K562 (cell line): ENCODE measurements around the gene FIBP. TPM values are rescaled to one million over a fixed set of nuclear protein-coding genes. Genes with fewer than 3 reads are reported as not detected.
A peak's percentile ranks its signal among the peaks of the same experiment; 100 is the strongest.

Source experiments
- CLOCK ChIP-seq: fragments of 250-450 bp; sonication (Bioruptor Pico); IDR thresholded peaks from 2 replicates; pipeline ENCODE4 v1.4.0; 2020; ENCODE audit warnings: mild to moderate bottlenecking, moderate library complexity, borderline replicate concordance
- CTBP1 ChIP-seq: fragments of 450-650 bp; IDR thresholded peaks from 2 replicates; pipeline ENCODE4 v1.6.1; 2016; ENCODE audit warnings: borderline replicate concordance
- EGR1 ChIP-seq: fragments of 450-650 bp; conservative IDR thresholded peaks from 2 replicates; pipeline ENCODE4 v1.6.1; 2017; ENCODE audit warnings: mild to moderate bottlenecking
- MLX ChIP-seq, 2 experiments: fragments of 450-650 bp in 1 of 2; sonication (generic) in 1 of 2; formaldehyde crosslinking; conservative IDR thresholded peaks; 2 replicates each; pipeline versions ENCODE4 v1.4.0 to v1.8.1; 2020 to 2022; ENCODE audit warnings: mild to moderate bottlenecking in 1 of 2, missing genetic modification reagents in 1 of 2
- MXI1 ChIP-seq: IDR thresholded peaks from 2 replicates; pipeline ENCODE4 v1.6.1; 2011; ENCODE audit warnings: low read depth, mild to moderate bottlenecking, improper control_type of control experiment, low read length
- NR2C1 ChIP-seq, 2 experiments: fragments of 450-650 bp; IDR thresholded peaks; 2 replicates each; pipeline ENCODE4 v1.6.1; 2017; ENCODE audit warnings: mild to moderate bottlenecking in 2 of 2, antibody characterized with exemption in 1 of 2, inconsistent platforms in 1 of 2, missing compliant biosample characterization in 1 of 2, missing genetic modification characterization in 1 of 2
- POLR2A ChIP-seq: fragments of 450-650 bp; conservative IDR thresholded peaks from 2 replicates; pipeline ENCODE4 v1.6.1; 2016
- POLR2AphosphoS5 ChIP-seq: IDR thresholded peaks from 2 replicates; pipeline ENCODE4 v1.6.1; 2011; ENCODE audit warnings: mild to moderate bottlenecking, low read depth, low read length, moderate library complexity; ENCODE audit not compliant: control insufficient read depth, insufficient read depth
- SOX6 ChIP-seq: fragments of 450-650 bp; IDR thresholded peaks from 2 replicates; pipeline ENCODE4 v1.6.1; 2014; ENCODE audit warnings: mild to moderate bottlenecking
- ZNF24 ChIP-seq: fragments of 450-650 bp; IDR thresholded peaks from 2 replicates; pipeline ENCODE4 v1.6.1; 2016
- ZNF507 ChIP-seq: conservative IDR thresholded peaks from 2 replicates; pipeline ENCODE4 v1.6.1; 2017; ENCODE audit warnings: missing genetic modification characterization, missing compliant biosample characterization
- ZNF766 ChIP-seq: fragments of 200-800 bp; sonication (Bioruptor generic); conservative IDR thresholded peaks from 2 replicates; pipeline ENCODE4 v1.6.1; 2016; ENCODE audit warnings: missing genetic modification characterization, missing compliant biosample characterization
- polyA plus RNA-seq, 8 experiments: library from polyadenylated mRNA; depleted of rRNA in 4 of 8; stranded (reverse) in 5 of 8; unstranded in 3 of 8; fragments of >200 nt; fragmentation: Nextera tagmentation in 2 of 8; fragmentation: Illumina TruSeq in 1 of 8; extraction: Ambion mirVana in 2 of 8; extraction: Trizol in 1 of 8; gene quantifications; 2 replicates each; pipeline versions ENCODE4 v1.2.1 to v1.2.3, GENCODE V29; 2011 to 2014; ENCODE audit warnings: inconsistent platforms in 1 of 8, missing spikeins in 1 of 8
- total RNA-seq, 7 experiments: library from RNA; depleted of rRNA in 6 of 7; stranded (reverse); fragments of >200 nt in 6 of 7; fragmentation: Illumina TruSeq in 2 of 7; extraction: Trizol in 2 of 7; gene quantifications; 2 replicates each; pipeline versions ENCODE4 v1.2.1 to v1.2.3, GENCODE V29; 2011 to 2021; ENCODE audit warnings: low replicate concordance in 1 of 7
- TF ChIP-seq, protein P1 (sequence below): fragments of 250-450 bp; sonication (Bioruptor Pico); IDR thresholded peaks from 2 replicates; pipeline ENCODE4 v1.5.0; 2020; ENCODE audit warnings: mild to moderate bottlenecking
- TF ChIP-seq, protein P2 (sequence below): sonication (generic); formaldehyde crosslinking; IDR thresholded peaks from 2 replicates; pipeline ENCODE4 v1.8.0; 2022; ENCODE audit warnings: mild to moderate bottlenecking, missing genetic modification reagents
- TF ChIP-seq, protein P3 (sequence below): sonication (generic); formaldehyde crosslinking; IDR thresholded peaks from 2 replicates; pipeline ENCODE4 v1.8.1; 2023; ENCODE audit warnings: mild to moderate bottlenecking, missing genetic modification reagents
- TF ChIP-seq, protein P4 (sequence below): fragments of 250-450 bp; sonication (Bioruptor Pico); IDR thresholded peaks from 2 replicates; pipeline ENCODE4 v1.4.0; 2020; ENCODE audit warnings: mild to moderate bottlenecking, moderate library complexity

Gene FIBP
- total and polyA plus RNA-seq, 9 of the 15 experiments (the other 6 are each of a cell fraction or from before 2014, with no cell fraction given), result 41.2 to 79.2 (median 48.6) TPM

DNA sequence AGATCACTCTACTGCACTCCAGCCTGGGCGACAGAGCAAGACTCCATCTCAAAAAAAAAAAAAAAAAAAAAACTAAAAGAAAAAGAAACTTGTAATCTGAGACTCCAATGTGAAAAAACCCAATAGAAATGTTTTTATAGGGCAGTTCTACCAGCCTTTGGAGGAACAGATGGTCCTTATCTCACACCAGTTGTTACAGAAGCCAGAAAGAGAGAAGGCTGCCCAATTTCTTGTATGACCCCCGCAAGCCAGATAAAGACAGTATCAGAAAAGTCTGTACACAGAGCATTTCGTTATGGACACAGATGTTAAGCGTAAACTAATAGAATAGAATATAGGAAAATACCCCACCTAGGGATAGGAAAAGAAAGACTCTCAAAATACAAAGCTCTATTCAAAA, 45.7 kb upstream of the FIBP start (continued):
- peak; percentile 82; the same call in 1 of the 2 replicates for TF ChIP-seq POLR2AphosphoS5
- no peak for TF ChIP-seq NR2C1 (IDR thresholded peaks at IDR 0.05)
- no peak for TF ChIP-seq NR2C1 (tag; IDR thresholded peaks at IDR 0.05)
- no peak for TF ChIP-seq ZNF24
- TF ChIP-seq, protein P1, sequence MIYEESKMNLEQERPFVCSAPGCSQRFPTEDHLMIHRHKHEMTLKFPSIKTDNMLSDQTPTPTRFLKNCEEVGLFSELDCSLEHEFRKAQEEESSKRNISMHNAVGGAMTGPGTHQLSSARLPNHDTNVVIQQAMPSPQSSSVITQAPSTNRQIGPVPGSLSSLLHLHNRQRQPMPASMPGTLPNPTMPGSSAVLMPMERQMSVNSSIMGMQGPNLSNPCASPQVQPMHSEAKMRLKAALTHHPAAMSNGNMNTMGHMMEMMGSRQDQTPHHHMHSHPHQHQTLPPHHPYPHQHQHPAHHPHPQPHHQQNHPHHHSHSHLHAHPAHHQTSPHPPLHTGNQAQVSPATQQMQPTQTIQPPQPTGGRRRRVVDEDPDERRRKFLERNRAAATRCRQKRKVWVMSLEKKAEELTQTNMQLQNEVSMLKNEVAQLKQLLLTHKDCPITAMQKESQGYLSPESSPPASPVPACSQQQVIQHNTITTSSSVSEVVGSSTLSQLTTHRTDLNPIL (CRISPR knock-in tag), result no peak
- no peak for TF ChIP-seq CLOCK (CRISPR knock-in tag)
- no peak for TF ChIP-seq ZNF766 (CRISPR knock-in tag)
- no peak for TF ChIP-seq MLX (CRISPR knock-in tag; conservative IDR thresholded peaks at IDR 0.05)
- no peak for TF ChIP-seq MXI1
- TF ChIP-seq SOX6, result peak; percentile 54; the same call in 1 of the 2 replicates
- TF ChIP-seq, protein P2, sequence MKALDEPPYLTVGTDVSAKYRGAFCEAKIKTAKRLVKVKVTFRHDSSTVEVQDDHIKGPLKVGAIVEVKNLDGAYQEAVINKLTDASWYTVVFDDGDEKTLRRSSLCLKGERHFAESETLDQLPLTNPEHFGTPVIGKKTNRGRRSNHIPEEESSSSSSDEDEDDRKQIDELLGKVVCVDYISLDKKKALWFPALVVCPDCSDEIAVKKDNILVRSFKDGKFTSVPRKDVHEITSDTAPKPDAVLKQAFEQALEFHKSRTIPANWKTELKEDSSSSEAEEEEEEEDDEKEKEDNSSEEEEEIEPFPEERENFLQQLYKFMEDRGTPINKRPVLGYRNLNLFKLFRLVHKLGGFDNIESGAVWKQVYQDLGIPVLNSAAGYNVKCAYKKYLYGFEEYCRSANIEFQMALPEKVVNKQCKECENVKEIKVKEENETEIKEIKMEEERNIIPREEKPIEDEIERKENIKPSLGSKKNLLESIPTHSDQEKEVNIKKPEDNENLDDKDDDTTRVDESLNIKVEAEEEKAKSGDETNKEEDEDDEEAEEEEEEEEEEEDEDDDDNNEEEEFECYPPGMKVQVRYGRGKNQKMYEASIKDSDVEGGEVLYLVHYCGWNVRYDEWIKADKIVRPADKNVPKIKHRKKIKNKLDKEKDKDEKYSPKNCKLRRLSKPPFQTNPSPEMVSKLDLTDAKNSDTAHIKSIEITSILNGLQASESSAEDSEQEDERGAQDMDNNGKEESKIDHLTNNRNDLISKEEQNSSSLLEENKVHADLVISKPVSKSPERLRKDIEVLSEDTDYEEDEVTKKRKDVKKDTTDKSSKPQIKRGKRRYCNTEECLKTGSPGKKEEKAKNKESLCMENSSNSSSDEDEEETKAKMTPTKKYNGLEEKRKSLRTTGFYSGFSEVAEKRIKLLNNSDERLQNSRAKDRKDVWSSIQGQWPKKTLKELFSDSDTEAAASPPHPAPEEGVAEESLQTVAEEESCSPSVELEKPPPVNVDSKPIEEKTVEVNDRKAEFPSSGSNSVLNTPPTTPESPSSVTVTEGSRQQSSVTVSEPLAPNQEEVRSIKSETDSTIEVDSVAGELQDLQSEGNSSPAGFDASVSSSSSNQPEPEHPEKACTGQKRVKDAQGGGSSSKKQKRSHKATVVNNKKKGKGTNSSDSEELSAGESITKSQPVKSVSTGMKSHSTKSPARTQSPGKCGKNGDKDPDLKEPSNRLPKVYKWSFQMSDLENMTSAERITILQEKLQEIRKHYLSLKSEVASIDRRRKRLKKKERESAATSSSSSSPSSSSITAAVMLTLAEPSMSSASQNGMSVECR (CRISPR knock-in tag), result no peak
- no peak for TF ChIP-seq EGR1
- TF ChIP-seq CTBP1, result no peak
- TF ChIP-seq, protein P3, sequence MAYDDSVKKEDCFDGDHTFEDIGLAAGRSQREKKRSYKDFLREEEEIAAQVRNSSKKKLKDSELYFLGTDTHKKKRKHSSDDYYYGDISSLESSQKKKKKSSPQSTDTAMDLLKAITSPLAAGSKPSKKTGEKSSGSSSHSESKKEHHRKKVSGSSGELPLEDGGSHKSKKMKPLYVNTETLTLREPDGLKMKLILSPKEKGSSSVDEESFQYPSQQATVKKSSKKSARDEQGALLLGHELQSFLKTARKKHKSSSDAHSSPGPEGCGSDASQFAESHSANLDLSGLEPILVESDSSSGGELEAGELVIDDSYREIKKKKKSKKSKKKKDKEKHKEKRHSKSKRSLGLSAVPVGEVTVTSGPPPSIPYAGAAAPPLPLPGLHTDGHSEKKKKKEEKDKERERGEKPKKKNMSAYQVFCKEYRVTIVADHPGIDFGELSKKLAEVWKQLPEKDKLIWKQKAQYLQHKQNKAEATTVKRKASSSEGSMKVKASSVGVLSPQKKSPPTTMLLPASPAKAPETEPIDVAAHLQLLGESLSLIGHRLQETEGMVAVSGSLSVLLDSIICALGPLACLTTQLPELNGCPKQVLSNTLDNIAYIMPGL (CRISPR knock-in tag), result no peak
- no peak for TF ChIP-seq POLR2A
- TF ChIP-seq, protein P4, sequence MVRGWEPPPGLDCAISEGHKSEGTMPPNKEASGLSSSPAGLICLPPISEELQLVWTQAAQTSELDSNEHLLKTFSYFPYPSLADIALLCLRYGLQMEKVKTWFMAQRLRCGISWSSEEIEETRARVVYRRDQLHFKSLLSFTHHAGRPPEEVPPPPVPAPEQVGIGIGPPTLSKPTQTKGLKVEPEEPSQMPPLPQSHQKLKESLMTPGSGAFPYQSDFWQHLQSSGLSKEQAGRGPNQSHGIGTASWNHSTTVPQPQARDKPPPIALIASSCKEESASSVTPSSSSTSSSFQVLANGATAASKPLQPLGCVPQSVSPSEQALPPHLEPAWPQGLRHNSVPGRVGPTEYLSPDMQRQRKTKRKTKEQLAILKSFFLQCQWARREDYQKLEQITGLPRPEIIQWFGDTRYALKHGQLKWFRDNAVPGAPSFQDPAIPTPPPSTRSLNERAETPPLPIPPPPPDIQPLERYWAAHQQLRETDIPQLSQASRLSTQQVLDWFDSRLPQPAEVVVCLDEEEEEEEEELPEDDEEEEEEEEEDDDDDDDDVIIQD, result no peak
- no peak for TF ChIP-seq ZNF507 (tag)
